Measurements from ENCODE around the gene ZBTB7C.

ZBTB7C gene

GRCh38 chr18:48254077-48254602, 155.0 kb downstream of the ZBTB7C start:
- no peak for DNase-seq (ENCODE audit: low read depth in 3 of 3)

- DNase-seq (ENCODE audit: low read depth in 3 of 3): no peak
Measured at GRCh38 chr18:48252525-48252924, 156.7 kb downstream of the ZBTB7C start.

- no peak for DNase-seq (ENCODE audit: low read depth in 3 of 3)
Measured at GRCh38 chr18:48250918-48251317, 158.3 kb downstream of the ZBTB7C start.

- DNase-seq (ENCODE audit: low read depth in 3 of 3): no peak
Measured at GRCh38 chr18:48250362-48250907, 158.7 kb downstream of the ZBTB7C start.

- no peak for DNase-seq (ENCODE audit: low read depth in 3 of 3)
Measured at GRCh38 chr18:48249854-48250253, 159.3 kb downstream of the ZBTB7C start.

GRCh38 chr18:48244530-48244929, 164.7 kb downstream of the ZBTB7C start:
- no peak for DNase-seq (ENCODE audit: low read depth in 3 of 3)

GRCh38 chr18:48238636-48239035, 170.5 kb downstream of the ZBTB7C start:
- no peak for DNase-seq (ENCODE audit: low read depth in 3 of 3)

- DNase-seq (ENCODE audit: low read depth in 3 of 3): no peak
Measured at GRCh38 chr18:48238206-48238605, 171.0 kb downstream of the ZBTB7C start.

- no peak for DNase-seq (ENCODE audit: low read depth in 3 of 3)
Measured at GRCh38 chr18:48236822-48237221, 172.4 kb downstream of the ZBTB7C start.

- no peak for DNase-seq (ENCODE audit: low read depth in 3 of 3)
Measured at GRCh38 chr18:48230467-48231113, 178.6 kb downstream of the ZBTB7C start.

GRCh38 chr18:48229552-48229981, 179.6 kb downstream of the ZBTB7C start:
- no peak for DNase-seq (ENCODE audit: low read depth in 3 of 3)

- DNase-seq (ENCODE audit: low read depth in 3 of 3): no peak
Measured at GRCh38 chr18:48228841-48229240, 180.3 kb downstream of the ZBTB7C start.

- DNase-seq (ENCODE audit: low read depth in 3 of 3): no peak
Measured at GRCh38 chr18:48228301-48228715, 180.9 kb downstream of the ZBTB7C start.

GRCh38 chr18:48227206-48227605, 182.0 kb downstream of the ZBTB7C start:
- no peak for DNase-seq (ENCODE audit: low read depth in 3 of 3)

GRCh38 chr18:48226401-48226800, 182.8 kb downstream of the ZBTB7C start:
- DNase-seq (ENCODE audit: low read depth in 3 of 3): no peak

GRCh38 chr18:48222118-48222517, 187.1 kb downstream of the ZBTB7C start:
- DNase-seq (ENCODE audit: low read depth in 3 of 3): no peak

- DNase-seq (ENCODE audit: low read depth in 3 of 3): no peak
Measured at GRCh38 chr18:48219810-48220499, 189.2 kb downstream of the ZBTB7C start.

- no peak for DNase-seq (ENCODE audit: low read depth in 3 of 3)
Measured at GRCh38 chr18:48219037-48219809, 190.0 kb downstream of the ZBTB7C start.

GRCh38 chr18:48218285-48219022, 190.7 kb downstream of the ZBTB7C start:
- DNase-seq (ENCODE audit: low read depth in 3 of 3): no peak

- no peak for DNase-seq (ENCODE audit: low read depth in 3 of 3)
Measured at GRCh38 chr18:48217258-48218250, 191.6 kb downstream of the ZBTB7C start.

Data from stimulated activated CD4-positive, alpha-beta T cell treated with anti-CD3 and anti-CD28 coated beads, TNF-alpha, amount 100 ng/mL, for 24 hours (primary cell).